GM19025 (cell line): ENCODE data around the gene HOXD11.

Source experiments
- ATAC-seq: cut with Tn5 transposase; IDR thresholded peaks from one replicate; pipeline ENCODE4 v1.9.1; 2021; ENCODE audit warnings: mild to moderate bottlenecking, low read depth, moderate library complexity; ENCODE audit not compliant: unreplicated experiment

The HOXD11 gene

GRCh38 chr2:176080540-176081375 lies 26.3 kb upstream of the HOXD11 start:
- ATAC-seq, result no peak

DNA sequence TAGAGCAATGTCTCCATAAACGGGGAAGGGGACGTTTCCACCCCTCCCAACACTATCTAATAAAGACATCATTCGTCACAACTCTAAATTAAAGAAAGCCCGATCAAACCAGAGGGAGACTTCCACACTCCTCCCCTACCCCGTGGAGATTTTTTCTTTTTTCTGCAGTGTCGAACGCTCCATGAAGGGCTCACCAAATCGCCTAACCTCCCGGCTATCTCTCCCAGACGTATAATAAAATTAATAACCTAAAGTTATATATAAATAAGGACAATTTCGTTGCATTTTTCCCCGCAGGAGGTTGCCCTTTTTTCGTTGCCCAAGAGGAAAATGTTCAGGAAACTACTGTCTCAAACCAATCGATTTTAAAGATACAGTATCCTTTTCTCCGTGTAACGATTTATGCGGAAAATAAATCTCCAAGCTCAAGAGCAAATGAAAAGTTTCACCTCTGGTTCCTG lies 25.7 kb upstream of the HOXD11 start:
- ATAC-seq, result no peak

DNA sequence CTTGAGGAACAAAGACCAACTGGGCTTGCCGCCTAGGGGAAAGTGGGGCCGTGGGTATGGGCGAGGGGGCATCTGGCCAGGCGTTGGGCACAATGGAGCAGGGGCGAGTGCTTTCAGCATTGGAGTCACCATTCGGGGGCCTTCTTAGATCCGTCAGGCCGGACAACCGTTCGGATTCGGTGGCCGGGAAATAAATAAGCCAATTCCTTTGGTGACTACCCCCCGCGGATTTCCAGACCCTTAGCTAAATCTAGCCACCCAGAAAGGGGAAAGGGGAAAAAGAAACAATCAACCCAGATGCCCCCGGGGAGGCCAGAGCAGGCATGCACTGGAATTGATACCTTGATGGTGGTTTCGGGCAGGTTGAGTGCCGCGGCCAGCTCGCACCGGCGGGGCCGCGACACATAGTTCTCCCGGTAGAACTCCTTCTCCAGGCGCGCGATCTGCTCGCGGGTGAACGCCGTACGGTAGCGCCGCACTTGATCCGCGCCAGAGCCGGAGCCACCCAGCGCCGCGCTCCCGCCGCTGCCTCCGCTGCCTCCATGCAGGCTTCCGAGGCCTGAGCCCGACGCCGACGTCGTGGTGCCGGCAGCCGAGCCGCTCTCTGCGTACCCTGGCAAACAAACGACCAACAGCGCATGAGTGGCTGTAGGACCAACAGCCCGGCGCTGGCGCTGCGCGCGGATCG lies 25.1 kb upstream of the HOXD11 start:
- ATAC-seq, result no peak

DNA sequence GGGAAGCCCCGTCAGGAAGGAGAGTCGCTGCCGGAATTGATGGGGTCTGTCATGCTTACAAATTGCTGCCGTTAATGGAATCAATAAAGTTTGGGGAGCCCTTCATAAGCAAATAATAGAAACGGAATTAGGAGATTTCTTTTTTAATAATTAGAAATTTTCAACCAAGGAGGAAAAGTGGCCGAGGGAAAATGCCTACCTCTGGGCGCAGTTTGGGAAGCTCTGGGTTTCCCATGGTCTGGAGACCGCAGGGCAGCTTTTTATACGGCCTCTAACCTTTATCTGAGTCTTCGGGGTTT lies 24.6 kb upstream of the HOXD11 start:
- ATAC-seq, result no peak

- ATAC-seq, result no peak
These were observed 24.0 kb upstream of the HOXD11 start for GRCh38 chr2:176082824-176083751.

GRCh38 chr2:176083796-176084261 lies 23.3 kb upstream of the HOXD11 start, which contains the start of gene EVX2:
Gene EVX2 (minus strand): TSS chr2:176083962. CDS start chr2:176083776, 186 bp downstream.
- ATAC-seq, result no peak

DNA sequence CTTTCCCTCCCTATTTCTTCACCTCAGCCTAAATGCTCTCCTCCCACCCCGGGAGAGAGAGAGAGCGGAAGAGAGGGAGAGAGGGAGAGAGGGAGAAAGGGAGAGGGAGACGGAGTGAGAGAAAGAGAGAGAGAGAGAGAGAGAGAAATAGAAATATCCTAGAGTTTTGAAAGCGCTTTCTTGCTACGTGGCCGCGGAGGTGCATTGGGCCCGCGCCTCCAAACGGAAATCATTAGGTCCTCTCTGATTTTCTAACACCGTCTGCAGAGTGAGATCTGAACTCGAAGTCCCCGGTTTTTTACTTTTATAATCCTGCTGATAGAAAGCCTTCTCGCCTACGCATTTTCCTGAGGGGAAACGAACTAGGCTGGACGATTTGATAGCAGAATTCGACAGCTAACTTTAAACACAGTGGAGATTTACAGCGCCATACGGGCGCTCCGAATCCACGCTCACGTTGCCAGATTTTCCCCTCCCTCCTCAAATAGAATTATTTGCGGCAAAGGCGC lies 22.4 kb upstream of the HOXD11 start:
- no peak for ATAC-seq

GRCh38 chr2:176085120-176085788 lies 21.8 kb upstream of the HOXD11 start:
- no peak for ATAC-seq

GRCh38 chr2:176085861-176086771 lies 21.0 kb upstream of the HOXD11 start:
- no peak for ATAC-seq

DNA sequence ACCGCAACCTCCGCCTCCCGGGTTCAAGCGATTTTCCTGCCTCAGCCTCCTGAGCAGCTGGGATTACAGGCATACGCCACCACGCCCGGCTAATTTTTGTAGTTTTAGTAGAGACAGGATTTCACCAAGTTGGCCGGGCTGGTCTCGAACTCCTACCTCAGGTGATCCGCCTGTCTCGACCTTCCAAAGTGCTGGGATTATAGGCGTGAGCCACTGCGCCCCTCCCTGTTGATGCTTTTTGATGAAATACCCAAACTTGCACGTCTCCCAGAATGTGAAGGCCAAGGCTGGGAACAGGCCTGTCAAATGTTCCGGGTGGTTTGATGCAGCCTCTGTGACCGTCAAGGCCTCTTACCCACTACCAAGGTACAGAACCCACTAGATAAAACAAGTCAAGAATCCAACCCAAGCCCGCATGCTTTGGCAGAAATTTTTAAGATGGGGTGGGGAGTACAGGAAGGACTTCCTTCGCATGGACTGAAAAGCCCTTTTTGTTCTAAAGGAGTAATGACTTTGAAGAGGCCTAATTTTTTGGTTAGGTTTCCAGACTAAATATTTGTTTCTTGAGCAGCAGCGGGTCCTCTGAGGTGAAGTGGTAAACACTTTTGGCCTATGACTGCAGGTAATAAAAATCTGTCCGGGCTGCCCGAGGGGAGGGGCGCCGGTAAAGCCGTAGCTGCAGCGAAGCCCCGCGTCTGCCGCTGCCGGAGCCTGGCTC lies 19.6 kb upstream of the HOXD11 start:
- no peak for ATAC-seq

GRCh38 chr2:176088048-176088936 lies 18.8 kb upstream of the HOXD11 start:
- peak; percentile 55 for ATAC-seq

GRCh38 chr2:176088937-176089842 lies 17.9 kb upstream of the HOXD11 start:
- ATAC-seq, result no peak

DNA sequence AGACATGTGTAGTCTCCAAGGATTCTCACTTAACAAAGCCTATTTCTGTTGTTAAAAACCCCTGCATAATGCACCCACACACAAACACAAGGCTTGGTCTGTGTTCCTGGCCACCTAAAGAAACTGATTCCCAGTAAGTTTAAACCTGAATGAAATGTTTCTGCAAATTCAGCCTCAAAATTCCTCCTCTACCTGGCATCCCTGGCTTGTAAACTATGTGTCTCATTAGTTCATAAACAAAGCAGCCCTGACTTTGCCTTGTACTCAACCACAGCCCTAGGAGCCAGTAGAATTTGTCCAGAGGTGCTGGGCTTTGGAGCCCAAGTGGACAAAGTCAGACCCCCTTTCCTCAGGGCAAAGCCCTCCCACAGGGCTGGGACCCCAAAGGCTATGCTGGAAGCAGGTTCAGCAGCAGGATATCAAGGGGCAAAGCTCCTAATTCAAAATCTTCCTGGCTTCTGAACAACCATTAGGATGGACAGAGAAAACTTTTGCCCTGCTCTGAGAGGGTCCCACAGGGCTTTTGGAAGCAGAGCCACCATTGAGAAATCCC lies 17.2 kb upstream of the HOXD11 start:
- no peak for ATAC-seq

- no peak for ATAC-seq
These were observed 16.2 kb upstream of the HOXD11 start for GRCh38 chr2:176090862-176091261.

GRCh38 chr2:176091329-176092258 lies 15.5 kb upstream of the HOXD11 start:
- no peak for ATAC-seq
